HS-5 (cell line): Measurements from ENCODE around the gene CFAP92.

Experiments used
- DNase-seq: peaks from one replicate; pipeline ENCODE4 v3.0.0-alpha.2; 2012; ENCODE audit warnings: low read depth

Gene CFAP92

GRCh38 chr3:128993461-128994172 lies at the start of gene CFAP92:
Gene CFAP92, minus strand, starts transcription at chr3:128994076. Its CDS starts 772 bp downstream, at chr3:128993304.
- DNase-seq, result no peak

DNA sequence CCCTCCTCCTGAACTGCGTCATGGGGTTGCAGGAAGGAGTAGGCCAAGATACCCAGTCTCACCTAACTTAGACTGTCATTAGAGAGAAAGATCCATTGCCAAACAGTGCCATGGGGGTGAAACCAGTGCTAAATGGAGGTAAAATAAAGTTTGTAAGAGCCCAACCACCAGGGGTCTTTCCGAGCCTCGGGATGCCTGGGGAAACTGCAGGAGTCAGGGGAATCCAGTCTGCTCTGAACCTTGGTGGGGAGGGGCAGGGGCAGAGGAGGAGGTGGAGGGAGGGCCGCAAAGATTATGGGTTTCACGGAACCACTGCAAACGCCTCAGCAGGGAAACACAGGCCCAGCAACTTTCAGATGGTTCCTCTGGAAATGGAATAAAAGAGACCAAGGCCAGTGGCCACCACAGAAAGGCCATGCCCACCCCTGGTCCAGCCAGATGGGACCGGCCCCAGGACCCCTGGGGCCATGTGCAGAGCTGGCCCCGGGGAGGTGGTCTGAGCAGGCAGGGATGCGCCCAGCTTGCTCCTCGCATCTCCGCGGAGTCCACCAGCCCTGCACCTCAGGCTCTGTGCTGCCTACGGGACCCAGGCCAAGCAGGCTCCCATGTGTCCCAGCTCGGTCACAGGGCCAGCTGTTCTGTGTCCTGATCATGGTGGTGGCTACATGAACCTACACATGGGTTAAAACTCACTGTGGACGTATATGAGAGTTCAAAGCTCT lies 46.9 kb upstream of the CFAP92 start:
- no peak for DNase-seq

DNA sequence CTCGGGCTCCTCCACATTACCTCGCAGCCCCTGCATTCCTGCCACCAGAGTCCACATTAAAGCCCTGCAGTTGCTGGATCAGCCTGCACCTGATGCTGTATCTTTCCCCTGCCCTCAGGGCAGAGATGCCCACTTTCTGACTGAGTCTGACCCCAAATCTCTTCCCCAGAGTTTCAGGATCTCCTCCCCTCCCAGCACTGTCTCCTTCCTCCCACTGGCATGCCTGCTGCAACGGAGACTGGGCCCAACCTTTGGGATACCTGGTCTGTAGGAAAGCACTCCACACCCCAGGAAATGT lies 46.1 kb upstream of the CFAP92 start:
- DNase-seq, result no peak

DNA sequence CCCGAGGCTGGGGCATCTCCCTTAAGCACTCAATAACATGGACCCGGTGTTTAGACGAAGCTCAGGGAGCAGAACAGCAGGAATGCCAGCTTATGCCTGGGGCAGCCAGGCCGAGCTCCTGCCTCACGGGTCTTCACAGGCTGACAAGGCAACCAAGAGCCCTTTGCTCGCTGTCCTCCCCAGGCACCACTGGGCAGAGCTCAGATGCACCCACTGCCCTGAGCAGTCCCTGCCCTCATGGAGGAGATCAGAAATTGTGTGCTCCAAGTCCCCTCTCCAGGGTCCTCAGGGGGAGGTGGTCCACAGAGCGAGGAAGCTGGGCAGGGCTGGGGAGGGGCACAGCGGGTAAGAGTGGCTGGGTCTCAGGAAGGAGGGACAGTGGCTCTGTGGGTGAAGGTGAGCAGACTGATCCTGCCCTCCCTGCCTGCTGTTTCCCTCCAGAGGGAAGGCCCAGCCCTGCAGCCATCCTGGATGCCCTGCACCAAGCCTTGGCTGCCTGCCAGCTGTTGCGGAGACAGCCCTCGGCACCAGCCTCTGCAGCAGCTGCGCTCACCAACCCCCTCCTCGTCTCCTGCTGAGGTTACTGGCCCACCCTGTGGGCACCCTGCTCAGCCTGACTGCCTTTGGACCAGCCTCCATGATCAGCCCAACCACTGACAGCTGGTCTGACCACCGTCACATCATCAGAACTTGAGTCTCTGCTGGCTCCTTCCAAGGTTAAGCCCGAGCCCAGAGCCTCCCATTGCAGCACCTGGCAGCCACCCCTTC lies 45.6 kb upstream of the CFAP92 start:
- no peak for DNase-seq

- DNase-seq, result no peak
Measured at GRCh38 chr3:129038121-129038855, 44.4 kb upstream of the CFAP92 start.

- no peak for DNase-seq
Measured at GRCh38 chr3:129037093-129037419, 43.2 kb upstream of the CFAP92 start.

GRCh38 chr3:129036222-129037092 lies 42.6 kb upstream of the CFAP92 start:
- no peak for DNase-seq

- no peak for DNase-seq
Measured at GRCh38 chr3:129035360-129036221, 41.7 kb upstream of the CFAP92 start.

DNA sequence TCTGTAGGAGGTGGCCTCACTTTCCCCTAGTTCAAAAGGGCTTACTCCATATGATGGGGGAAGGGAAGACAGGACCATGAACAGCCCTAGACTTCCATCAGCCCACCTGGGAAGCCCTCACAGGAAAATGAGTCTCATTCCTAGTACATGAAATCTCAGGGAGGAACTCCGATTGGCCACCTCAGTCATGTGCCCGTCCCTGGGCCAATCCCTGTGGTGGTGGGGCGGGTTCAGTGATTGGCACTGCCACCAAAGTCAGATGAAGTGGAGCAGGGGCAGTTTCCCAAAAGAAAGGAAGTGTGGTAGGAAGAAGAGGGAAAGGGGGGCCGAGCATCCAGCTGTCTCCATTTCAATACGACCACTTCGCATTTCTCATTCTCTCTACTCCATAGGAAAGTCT lies 40.8 kb upstream of the CFAP92 start:
- DNase-seq, result no peak

- DNase-seq, result no peak
Measured at GRCh38 chr3:129033633-129034321, 39.9 kb upstream of the CFAP92 start.

DNA sequence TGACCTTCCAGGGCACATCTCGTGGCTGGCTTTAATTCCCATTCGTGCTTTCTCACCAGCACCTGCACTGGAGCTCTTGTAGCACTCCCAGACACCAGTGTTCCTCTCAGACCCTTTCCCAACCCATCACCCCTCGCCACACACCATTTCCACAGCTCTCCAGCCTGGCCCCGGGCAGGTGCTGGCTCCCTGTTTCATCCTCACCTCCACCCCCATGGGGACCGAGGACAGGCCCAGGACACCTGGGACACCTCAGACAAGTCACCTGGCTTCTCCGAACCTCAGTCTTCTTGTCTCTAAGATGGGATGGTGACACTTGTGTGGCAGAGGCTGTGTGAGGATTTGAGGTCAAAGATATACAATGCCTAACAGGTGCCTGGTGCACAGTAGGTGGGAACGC lies 39.3 kb upstream of the CFAP92 start:
- no peak for DNase-seq

- no peak for DNase-seq
Measured at GRCh38 chr3:129032716-129033115, 38.8 kb upstream of the CFAP92 start.

DNA sequence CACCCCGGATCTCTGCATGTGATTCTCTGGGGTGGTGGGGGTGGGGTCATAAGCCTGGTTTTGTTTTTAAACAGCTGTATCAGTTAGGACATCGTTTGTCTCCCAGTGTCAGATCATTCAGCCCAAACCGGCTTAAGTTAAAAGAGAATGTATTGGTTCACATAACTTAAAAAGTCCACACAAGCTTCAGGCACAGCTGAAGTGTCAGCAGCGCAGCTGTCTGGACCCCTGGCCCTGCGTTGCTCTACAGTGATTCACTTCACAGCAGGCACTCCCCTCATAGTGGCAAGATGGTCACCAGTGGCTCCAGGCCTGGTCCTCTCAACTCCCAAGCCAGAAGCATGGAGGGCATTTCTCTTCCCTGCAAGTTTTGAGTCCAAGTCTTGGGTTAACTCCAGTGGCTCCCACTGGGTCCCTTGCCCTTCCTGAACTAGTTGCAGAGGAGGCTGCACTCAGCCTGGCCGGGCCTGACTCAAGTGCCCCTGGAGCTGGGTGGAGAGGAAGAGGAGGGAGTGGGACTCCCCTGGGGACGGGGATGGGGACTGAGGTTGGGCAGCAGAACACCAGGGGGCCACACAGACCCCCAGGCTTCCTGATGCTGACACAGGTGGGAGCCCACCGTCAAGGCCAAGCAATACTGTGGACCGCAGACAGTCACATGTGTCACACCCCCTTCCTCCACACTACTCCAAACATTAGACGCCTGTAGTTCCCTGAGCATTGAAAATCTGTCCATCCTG lies 37.8 kb upstream of the CFAP92 start:
- no peak for DNase-seq

DNA sequence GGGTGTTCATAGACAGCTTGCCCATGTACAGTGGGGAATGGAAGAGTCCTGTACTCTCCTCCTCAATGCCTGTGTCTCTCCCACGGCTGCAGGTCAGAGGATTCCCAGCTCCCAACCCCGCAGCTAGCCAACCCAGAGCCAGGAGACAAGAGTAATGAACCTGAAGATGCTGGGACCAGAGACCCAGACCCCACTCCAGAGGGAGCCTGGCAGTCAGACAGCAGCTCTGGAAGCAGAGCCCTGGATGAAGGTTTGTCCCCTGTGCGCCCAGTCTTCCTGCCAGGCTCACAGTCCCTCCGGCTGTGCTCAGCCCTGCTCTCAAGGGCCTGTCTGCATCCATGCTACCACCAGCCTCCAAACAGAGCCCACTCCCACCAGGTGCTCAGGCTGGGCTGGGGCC lies 36.7 kb upstream of the CFAP92 start:
- DNase-seq, result no peak

DNA sequence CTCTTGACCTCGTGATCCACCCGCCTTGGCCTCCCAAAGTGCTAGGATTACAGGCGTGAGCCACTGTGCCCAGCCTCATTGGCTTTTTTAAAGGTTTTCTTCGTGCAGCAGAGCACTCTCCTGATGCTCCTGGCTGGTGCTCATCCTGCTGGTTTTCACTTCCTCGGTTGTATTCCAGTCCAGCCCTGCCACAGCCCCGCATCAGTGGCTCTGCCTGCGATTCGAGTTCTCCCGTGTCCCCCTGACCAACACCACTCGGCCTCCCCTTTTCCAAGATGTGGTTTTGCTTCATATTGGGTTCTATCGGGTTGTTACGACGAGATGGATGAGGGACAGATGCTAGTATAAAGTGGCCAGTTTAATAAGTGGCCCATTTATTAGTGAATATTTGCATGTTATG lies 35.0 kb upstream of the CFAP92 start:
- DNase-seq, result no peak

DNA sequence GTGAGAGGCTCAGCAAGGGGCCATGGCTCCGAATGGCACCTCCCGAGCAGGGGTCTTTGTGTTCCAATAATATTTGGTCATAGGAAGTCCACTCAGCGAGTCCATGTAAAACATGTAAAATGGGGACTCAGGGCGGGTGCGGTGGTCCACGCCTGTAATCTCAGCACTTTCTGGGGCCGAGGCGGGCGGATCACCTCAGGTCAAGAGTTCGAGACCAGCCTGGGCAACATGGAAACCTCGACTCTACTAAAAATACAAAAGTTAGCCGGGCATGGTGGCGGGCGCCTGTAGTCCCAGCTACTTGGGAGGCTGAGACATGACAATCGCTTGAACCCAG lies 33.6 kb upstream of the CFAP92 start:
- no peak for DNase-seq

DNA sequence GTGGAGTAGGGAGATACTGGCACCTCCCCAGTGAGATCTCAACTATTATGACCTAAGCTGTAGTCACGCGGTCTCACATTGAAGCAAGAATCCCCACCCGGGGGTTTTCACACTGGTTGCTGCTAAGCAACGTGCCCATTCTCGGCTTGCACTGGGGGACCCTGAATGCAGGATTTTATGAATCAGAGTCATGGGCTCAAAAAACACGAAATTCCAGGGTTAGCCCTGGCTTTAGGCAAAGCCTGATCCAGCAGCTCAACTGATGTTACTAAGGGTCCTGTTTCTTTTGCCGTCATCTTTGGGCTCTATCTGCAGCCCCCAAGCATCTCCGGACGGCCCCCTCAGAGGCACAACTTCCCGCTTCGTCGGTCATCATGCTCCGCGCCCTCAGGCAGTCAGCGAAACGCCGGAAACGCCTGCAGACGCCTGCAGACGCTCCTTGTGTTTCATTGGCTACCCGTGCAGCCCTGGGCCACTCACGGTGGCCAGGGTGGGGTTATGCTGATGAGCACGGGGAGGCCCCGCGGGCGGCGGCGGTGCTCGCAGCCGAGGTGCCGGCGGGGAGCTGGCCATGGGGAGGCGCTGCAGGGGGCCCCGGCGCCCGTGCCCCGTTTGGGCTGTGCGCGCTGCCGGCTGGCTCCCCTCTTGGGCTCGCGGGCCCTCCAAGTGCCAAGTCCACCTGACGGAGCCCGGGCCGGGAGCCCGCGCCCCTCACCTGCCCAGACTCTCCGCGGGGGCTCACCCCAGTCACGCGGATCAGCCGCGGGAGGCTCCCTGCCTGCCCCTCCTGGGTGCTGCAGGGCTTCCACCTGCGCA lies 33.1 kb upstream of the CFAP92 start:
- peak; percentile 68 for DNase-seq

GRCh38 chr3:129025691-129026435 lies 32.0 kb upstream of the CFAP92 start:
- no peak for DNase-seq
